HG03457 (cell line): Measurements from ENCODE around the gene LYRM7.
"Not testable (repeated sequence)": the region's sequence is repeated elsewhere in the genome, so short reads cannot be mapped to it uniquely, and the experiment has no call there.

Experiments
- ATAC-seq: cut with Tn5 transposase; IDR thresholded peaks from one replicate; pipeline ENCODE4 v1.9.1; 2021; ENCODE audit warnings: moderate number of reproducible peaks; ENCODE audit not compliant: unreplicated experiment

The LYRM7 gene

DNA sequence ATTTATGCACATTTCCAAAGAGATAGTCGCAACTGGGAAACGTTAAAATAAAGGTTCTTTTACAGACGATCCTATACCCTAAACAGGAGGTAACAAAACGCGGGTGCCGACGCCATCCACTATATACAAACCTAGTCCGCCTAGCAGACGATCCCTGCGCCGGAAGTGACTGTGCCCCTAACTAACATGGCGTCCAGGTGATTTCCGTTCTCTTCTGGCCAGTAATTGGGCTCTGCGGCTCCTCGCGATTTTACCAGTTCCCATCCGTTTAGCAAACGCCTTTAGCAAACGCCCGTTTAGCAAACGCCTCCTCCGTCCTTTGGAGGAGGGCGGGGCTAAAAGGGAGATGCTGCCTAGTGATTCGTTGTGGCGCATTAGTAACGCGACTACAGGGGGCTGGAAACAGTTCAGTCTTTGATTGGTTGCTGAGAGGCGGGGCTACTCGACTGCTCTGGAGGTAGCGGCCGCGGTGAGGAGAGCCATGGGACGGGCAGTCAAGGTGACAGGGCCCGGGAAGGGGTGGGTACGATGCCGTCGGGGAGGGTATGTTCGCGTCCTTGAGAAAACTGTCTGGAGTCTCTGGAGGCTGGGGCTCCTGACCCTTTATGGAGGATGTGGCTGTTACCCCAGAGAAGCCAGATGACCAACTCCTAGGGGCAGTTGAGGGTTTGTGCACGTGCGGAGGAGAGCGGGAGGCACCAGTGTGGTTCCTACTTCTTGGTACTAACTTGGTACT, at the start of gene LYRM7:
LYRM7 (plus strand) TSS at position 405 of the 736 bp plus-strand sequence; CDS start at position 482, 77 bp downstream.
- peak; percentile 98 for ATAC-seq

GRCh38 chr5:131127244-131127643, 43.5 kb upstream of the LYRM7 start:
- not testable (repeated sequence) for ATAC-seq

DNA sequence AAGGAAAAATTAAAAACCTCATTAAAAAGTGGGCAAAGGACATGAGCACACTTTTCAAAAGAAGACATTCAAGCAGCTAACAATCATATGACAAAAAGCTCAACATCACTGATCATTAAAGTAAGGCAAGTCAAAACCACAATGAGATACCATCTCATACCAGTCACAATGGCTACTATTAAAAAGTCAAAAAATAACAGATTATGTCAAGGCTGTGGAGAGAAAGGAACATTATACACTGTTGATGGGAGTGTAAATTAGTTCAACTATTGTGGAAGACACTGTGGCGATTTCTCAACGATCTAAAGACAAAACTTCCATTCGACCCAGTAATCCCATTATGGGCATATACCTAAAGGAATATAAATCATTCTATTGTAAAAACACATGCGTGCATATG, 41.4 kb upstream of the LYRM7 start:
- ATAC-seq: no peak

DNA sequence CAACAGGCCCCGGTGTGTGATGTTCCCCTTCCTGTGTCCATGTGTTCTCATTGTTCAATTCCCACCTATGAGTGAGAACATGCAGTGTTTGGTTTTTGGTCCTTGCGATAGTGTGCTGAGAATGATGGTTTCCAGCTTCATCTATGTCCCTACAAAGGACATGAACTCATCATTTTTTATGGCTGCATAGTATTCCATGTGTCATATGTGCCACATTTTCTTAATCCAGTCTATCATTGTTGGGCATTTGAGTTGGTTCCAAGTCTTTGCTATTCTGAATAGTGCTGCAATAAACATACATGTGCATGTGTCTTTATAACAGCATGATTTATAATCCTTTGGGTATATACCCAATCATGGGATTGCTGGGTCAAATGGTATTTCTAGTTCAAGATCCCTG, 37.7 kb upstream of the LYRM7 start:
- not testable (repeated sequence) for ATAC-seq

DNA sequence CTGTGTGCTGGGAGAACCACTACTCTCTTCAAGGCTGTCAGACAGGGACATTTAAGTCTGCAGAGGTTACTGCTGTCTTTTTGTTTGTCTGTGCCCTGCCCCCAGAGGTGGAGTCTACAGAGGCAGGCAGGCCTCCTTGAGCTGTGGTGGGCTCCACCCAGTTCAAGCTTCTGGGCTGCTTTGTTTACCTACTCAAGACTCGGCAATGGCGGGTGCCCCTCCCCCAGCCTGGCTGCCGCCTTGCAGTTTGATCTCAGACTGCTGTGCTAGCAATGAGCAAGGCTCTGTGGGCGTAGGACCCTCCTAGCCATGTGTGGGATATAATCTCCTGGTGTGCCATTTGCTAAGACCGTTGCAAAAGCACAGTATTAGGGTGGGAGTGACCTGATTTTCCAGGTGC, 32.3 kb upstream of the LYRM7 start:
- ATAC-seq: not testable (repeated sequence)

GRCh38 chr5:131139321-131139720, 31.4 kb upstream of the LYRM7 start:
- ATAC-seq: no peak

DNA sequence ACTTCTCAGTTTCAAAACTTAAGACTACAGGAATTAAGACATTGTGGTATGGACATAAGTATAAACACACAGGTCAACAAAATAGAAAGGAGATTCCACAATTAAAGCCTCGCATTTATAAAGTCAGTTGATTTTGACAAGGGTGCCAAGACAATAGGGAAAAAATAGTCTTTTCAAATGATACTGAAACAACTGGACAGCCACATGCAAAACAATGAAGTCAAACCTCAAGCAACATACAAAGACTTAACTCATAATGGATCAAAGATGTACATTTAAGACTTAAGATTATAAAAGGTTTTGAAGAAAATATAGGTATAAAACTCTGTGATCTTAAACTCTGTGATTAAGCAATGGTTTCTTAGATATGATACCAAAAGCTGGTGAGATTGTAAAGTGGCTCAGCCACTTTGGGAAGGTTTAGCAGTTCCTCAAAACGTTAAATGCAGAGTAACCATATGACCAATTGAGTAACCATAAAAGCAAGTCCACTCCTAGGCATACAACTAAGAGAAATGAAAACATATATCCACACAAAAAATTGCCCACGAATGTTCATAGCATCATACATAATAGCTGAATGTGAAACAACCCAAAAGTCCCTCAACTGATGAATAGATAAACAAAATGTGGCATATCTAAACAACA, 27.6 kb upstream of the LYRM7 start:
- no peak for ATAC-seq

DNA sequence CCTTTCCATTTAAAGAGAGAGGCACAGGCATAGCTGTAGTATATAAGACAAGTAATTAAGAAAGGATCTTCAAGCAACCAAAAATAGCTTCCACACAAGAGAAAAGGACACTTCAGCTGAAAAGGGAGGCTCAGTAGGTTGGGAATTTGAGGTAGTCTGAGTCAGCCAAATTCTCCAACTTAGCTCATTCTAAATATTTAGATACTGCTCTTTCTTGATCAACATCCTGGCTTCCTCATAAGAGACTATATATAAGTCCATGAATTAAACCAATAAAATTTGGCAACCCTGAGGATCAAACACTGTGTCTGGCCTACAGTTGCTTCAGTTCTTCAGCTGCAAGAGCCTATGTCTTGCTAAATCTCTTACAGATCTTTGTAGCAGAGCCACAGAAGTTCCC, 23.5 kb upstream of the LYRM7 start:
- no peak for ATAC-seq

DNA sequence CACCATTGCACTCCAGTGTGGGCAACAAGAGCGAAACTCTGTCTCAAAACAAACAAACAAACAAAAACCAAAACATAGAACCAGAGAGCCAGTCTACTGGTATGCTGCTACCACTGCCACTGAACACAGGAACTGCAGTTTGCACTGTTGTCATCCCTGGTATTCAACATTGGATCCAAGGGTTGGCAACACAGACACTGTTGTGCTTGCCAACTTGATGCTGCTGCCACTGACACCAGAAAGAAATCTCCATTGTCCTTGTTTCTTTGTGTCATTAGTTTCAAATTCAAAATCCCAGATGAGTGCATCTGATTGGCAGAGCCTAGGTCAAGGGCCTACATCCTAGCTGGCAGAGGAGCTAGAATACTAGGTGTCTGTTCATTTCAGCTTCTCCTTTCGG, 21.9 kb upstream of the LYRM7 start:
- ATAC-seq: no peak

DNA sequence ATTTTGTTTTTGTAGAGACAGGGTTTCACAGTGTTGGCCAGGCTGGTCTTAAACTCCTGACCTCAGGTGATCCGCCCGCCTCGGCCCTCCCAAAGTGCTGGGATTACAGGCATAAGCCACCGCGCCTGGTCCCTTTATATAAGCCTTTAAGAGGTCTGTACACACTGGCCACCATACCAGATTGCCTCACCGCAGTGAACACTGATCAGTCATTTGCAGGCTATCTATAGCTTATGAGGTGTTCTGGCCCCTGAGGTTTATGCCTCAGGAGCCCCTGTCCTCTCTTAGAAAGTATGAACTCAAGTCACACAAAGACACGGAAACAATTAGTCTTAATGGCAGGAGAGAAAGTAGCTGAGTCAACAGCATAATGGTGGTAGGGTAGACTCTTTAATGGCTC, 20.3 kb upstream of the LYRM7 start:
- no peak for ATAC-seq

GRCh38 chr5:131151216-131151615, 19.5 kb upstream of the LYRM7 start:
- no peak for ATAC-seq

DNA sequence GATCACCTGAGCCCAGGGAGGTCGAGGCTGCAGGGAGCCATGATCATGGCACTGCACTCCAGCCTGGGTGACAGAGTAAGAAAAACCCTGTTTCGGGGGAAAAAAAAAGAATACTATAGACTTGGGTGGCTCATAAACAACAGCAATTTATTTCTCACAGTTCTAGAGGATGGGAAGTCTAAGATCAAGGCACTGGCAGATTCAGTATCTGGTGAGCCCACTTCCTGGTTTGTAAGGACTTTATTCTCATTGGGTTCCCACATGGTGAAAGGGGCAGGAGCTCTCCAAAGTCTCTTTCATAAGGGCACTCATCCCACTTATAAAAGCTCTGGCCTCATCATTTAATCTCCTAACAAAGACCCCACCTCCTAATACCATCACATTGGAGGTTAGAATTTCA, 14.4 kb upstream of the LYRM7 start:
- no peak for ATAC-seq

DNA sequence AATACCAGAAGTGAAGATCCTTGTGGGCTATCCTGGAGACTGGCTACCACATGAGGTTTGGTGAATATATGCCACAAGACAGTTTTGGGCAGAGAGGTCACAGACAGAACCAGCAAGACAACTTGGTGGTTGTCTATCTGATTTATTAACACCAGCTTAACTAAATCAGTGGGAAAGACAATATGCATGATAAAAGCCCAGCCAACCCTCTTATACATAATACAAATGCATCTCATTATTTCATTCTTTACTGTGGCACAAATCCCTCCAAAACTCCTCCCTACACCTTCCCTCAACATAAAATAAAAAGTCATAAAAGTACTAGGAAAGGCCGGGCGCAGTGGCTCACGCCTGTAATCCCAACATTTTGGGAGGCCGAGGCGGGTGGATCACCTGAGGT, 13.8 kb upstream of the LYRM7 start:
- no peak for ATAC-seq

DNA sequence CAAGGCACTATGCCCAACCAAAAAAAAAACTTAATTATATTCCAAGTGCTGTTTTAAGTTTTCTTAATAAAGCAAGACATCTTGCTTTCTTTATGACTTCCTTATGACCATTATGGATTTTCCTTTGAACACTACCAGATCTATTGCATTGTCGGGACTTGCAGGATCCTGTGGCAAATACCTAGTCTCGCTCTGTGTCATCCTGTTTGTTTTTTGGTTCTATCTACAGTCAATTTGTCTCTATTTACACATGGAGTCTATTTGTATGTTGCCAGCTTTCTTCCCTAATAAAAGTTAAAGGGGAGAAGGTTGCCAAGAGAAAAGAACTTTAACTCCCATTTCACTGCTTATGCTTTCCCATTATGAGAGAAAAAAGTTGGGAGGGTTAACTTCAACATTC, 10.6 kb upstream of the LYRM7 start:
- ATAC-seq: no peak

DNA sequence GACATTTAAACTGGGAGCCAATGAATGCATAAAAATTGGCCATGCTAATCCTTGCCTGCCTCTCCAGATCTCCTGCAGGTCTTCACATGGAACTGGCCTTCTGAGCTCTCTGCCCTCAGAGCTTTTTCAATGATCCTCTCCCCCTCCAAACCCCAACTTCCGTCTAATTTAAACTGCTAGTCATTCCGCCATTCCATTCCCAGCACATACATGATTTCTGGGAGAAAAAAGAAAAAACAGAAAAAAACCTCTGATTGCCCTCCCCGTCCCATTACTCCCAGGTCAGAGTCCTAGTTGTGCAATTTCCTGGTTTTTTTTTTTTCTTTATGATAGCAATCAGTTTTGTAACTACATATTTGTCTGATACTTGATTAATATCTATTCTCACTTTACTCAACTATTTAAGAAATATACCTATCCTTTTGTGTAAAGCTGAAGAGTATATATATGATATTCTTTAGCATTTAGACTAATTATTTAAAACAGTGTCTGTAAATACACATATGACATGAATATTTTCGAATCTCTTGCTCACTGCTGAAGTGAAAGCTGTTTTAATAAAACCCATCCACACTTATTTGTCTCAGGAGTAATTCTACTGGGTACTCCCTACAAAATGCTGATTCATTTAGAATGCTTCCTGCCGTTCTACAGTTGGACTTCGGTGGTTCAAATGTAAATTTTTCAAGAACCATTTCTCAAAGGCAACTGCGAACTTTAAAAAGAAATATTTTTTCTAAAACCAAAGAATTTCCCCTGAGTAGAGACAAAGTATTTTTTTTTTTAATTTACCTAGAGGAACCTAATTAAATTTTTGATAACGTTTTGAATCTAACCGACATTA, 7.2 kb upstream of the LYRM7 start:
- ATAC-seq: no peak

DNA sequence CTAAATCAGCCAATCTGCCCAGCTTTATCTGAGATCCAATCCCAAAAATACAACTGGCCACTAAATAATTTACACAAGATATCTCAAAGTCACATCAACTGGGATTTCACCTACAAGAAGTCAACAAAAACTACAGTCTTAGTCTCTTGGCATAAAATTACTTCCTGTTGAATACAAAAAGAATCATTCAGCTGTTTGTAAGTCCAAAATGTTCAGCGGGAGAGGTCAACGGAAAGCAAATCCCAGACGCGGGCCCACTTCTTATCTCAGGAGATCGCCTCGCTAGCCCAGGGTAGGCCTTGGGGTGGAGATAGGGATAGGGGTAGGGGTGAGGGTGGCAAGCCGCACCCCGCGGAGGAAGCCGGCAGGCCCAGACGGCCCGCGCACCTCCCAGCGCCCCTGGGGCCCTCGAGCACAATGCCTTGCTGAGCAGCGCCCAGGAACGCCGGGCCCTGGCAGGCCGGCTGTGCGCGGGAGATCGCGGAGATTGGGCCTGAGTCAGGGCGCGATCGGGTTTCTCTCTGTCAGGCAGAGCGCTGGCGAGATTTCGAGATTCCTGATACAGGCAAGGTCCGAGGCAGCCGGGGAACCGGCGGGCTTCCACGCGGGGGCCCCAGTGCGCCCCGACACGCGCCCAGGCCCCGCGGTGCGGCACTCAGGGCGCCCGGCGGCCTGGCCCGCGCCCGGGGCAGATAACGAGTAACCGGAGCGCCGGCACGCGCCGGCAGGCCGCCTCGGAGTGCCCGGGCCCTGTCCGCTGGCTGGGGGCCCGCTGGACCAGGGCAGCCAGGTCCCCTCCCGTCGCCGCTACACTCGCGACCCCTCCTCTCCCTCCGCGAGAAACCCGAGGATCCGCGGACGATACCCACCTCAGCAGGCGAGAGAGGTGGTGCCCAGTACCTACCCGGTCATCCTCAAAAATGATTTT, 6.3 kb upstream of the LYRM7 start:
- peak; percentile 60 for ATAC-seq

- peak; percentile 78 for ATAC-seq
Observed at GRCh38 chr5:131165119-131165727, 5.5 kb upstream of the LYRM7 start, which contains the start of gene HINT1. TSS of gene HINT1 (minus strand) at chr5:131165256. CDS start at chr5:131165205, 51 bp downstream.

DNA sequence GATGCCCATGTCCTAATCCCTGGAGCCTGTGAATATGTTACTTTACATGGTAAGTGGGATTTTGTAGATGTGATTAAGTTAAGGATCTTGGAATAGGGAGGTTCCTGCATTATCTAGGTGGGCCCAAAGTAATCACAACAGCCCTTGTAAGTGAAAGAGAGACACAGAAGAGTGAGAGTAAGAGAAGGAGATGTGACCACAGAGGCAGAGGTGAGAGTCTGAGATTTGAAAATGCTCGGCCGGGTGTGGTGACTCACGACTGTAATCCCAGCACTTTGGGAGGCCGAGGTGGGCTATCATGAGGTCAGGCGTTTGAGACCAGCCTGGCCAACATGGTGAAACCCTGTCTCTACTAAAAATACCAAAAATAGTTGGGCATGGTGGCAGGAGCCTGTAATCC, 3.1 kb upstream of the LYRM7 start:
- ATAC-seq: no peak

GRCh38 chr5:131169810-131170539, 769 bp upstream of the LYRM7 start:
- no peak for ATAC-seq
